Astrocyte (in vitro differentiated cells and primary cell): ENCODE data around the gene GJC3.
"Not testable (repeated sequence)": the region's sequence is repeated elsewhere in the genome, so short reads cannot be mapped to it uniquely, and the experiment has no call there.

ENCODE experiments used
- EZH2 ChIP-seq: IDR thresholded peaks from 2 replicates; pipeline ENCODE4 v1.6.1; 2012; ENCODE audit warnings: mild to moderate bottlenecking, low read length, inconsistent platforms; ENCODE audit not compliant: insufficient read depth
- TF ChIP-seq, protein P1 (sequence below): IDR thresholded peaks from 2 replicates; pipeline ENCODE4 v1.5.1; 2011; ENCODE audit warnings: low read depth, mild to moderate bottlenecking, inconsistent platforms, low read length, moderate library complexity; ENCODE audit not compliant: insufficient read depth

GRCh38 chr7:99969813-99970212 lies 40.4 kb upstream of the GJC3 start:
- TF ChIP-seq, protein P1, sequence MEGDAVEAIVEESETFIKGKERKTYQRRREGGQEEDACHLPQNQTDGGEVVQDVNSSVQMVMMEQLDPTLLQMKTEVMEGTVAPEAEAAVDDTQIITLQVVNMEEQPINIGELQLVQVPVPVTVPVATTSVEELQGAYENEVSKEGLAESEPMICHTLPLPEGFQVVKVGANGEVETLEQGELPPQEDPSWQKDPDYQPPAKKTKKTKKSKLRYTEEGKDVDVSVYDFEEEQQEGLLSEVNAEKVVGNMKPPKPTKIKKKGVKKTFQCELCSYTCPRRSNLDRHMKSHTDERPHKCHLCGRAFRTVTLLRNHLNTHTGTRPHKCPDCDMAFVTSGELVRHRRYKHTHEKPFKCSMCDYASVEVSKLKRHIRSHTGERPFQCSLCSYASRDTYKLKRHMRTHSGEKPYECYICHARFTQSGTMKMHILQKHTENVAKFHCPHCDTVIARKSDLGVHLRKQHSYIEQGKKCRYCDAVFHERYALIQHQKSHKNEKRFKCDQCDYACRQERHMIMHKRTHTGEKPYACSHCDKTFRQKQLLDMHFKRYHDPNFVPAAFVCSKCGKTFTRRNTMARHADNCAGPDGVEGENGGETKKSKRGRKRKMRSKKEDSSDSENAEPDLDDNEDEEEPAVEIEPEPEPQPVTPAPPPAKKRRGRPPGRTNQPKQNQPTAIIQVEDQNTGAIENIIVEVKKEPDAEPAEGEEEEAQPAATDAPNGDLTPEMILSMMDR, result not testable (repeated sequence)
- not testable (repeated sequence) for TF ChIP-seq EZH2
